Measurements from ENCODE around the gene CRELD2. TPM values are rescaled to one million over a fixed set of nuclear protein-coding genes. Genes with fewer than 3 reads are reported as not detected.

The CRELD2 gene
- total and polyA plus RNA-seq, 2 of the 4 experiments (the other 2 are of a cell fraction): 36.2 to 70.7 TPM

DNA sequence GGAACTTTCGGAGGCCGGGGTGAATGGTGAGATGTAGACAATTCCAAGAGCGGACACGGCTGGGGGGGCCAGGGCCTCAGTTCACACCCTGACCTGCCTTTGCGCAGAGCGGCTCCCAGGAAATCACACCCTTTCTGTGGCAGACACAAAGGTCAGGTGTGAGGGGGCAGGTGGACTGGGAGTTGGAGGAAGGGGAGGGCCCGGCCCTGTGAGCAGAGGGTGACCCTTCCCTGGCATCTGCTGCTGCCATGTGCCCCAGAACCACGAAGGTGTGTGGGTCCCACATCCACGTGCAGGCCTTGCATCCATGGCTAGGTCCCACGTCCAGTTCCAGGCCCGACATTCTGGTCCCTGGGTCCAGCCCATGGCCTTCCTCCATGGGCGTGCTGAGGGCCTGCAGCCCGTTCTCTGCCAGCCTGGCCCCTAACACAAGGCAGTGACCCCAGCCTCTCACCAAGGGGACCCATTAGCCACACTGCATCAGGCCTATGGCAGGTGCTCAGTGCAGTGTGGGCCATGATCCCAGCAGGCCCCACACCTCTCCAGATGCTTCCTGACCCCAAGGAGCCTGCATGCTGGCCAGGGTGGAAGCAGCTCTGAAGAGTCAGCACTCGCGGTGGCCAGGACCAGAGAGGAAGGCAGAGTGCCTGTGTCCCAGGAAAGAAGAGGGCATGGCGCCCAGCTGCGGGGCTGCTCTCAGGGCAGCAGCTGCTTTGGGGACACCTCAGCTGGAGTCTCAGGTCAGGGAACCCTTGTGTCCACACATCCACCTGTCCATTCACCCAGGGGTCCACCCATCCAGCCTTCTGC is 23.3 kb downstream of the CRELD2 start (continued):
- TF ChIP-seq, protein P1, sequence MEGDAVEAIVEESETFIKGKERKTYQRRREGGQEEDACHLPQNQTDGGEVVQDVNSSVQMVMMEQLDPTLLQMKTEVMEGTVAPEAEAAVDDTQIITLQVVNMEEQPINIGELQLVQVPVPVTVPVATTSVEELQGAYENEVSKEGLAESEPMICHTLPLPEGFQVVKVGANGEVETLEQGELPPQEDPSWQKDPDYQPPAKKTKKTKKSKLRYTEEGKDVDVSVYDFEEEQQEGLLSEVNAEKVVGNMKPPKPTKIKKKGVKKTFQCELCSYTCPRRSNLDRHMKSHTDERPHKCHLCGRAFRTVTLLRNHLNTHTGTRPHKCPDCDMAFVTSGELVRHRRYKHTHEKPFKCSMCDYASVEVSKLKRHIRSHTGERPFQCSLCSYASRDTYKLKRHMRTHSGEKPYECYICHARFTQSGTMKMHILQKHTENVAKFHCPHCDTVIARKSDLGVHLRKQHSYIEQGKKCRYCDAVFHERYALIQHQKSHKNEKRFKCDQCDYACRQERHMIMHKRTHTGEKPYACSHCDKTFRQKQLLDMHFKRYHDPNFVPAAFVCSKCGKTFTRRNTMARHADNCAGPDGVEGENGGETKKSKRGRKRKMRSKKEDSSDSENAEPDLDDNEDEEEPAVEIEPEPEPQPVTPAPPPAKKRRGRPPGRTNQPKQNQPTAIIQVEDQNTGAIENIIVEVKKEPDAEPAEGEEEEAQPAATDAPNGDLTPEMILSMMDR (conservative IDR thresholded peaks at IDR 0.05; ENCODE audit: low read depth, low read length): no peak
- no peak for TF ChIP-seq CHD1 (IDR thresholded peaks at IDR 0.05; ENCODE audit: low read depth, low read length)

Data from IMR-90 (cell line).